HT1080 (cell line): ENCODE results near the gene CDK8. TPM values are rescaled to one million over a fixed set of nuclear protein-coding genes. Genes with fewer than 3 reads are reported as not detected.
"Not testable (repeated sequence)": the region's sequence is repeated elsewhere in the genome, so short reads cannot be mapped to it uniquely, and the experiment has no call there.

Source experiments
- DNase-seq: peaks from one replicate; pipeline ENCODE4 v3.0.0-alpha.2; 2015; ENCODE audit warnings: low read depth
- total RNA-seq: library from RNA; depleted of rRNA; stranded (reverse); fragments of >200 nt; shearing (Covaris generic); gene quantifications from 2 replicates; pipeline ENCODE4 v1.2.3, GENCODE V29; 2014

Gene CDK8
- total RNA-seq, 1 experiment from 2014 or later, result 22.8 TPM

GRCh38 chr13:26310470-26310869, 56.5 kb downstream of the CDK8 start:
- no peak for DNase-seq

- not testable (repeated sequence) for DNase-seq
Observed at GRCh38 chr13:26312019-26312418, 58.1 kb downstream of the CDK8 start.

DNA sequence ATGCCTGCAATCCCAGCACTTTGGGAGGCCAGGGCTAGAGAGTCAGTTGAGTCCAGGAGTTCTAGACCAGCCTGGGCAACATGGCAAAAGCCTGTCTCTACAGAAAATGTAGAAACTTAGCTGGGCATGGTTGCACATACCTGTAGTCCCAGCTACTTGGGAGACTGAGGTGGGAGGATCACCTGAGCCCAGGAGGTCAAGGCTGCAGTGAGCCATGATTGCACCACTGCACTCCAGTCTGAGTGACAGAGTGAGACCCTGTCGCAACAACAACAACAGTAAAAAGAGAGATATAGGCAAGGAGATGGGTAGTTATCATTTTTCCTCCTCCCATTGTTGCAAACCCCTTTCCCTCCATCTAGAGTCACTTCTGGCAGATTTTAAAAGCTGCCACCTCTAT, 62.2 kb downstream of the CDK8 start:
- not testable (repeated sequence) for DNase-seq

- DNase-seq, result no peak
Observed at GRCh38 chr13:26320766-26321165, 66.8 kb downstream of the CDK8 start.

DNA sequence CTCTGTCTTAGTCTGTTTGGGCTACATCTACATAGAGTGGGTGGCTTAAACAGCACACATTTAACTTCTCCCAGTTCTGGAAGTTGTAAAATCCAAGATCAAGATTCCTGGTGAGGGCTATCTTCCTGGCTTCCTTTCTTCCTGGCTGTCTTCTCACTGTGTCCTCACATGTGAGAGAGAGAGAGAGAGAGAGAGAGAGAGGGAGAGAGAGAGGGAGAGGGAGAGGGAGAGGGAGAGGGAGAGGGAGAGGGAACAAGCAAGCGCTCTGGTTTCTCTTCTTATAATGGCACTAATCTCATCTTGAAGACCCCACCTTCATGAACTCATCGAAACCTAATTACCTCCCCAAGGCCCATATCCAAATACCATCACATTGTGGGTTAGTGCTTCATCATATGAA, 69.2 kb downstream of the CDK8 start:
- DNase-seq, result no peak

DNA sequence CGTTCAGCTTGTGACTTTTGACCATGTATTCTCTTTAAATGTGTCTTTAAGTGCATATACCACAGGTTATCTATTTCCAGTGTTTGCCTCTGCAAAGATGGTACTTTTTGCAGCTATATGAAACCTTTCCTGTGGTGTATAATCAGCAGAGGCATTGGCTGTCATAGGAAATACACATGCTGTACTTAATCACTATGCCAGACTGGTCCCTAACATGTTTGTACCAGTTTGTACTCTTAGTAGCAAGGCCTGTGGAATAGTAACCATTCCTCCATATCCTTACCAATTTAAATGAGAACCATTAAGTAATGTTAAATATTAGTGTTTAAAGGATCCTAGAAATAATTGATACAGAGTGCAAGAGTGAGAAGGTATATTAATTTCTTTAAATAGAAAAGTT, 69.8 kb downstream of the CDK8 start:
- no peak for DNase-seq

DNA sequence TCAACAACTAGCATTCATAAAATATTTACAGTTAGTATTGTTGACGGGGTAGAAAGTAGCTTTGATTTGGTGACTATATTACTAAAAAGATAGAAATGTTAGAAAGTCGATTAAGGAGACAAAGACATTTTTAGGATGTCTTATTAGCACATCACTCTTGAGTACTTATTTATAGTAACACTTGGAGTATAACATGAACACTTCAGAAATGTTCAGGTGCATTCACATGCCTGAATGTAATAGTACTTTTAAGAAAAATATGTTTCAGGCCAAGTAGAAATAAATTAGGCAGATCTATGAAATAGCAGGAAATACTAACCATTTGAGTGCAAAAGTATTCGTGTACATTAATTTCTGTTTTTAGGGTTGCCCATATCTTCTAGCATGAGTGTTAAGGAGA, 70.4 kb downstream of the CDK8 start:
- no peak for DNase-seq

DNA sequence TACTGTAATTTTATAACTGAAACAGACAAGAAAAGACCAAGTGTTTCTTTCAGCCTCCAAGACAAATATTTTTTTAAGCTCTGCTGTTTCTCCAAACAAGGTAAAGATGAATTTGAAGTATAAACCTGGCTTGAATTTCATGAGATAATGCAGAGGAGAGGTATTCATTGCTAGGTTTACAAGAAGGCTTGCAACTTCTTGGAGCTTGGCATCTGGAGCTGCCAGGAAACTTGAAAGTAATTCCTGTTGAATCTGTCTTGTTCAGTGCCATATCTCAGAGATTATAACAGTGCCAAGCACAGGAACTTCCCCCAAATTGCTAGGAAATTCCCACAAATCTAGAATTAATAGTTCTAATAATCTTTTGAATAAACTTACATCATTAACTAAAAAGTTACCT, 70.9 kb downstream of the CDK8 start:
- DNase-seq, result no peak

GRCh38 chr13:26325876-26326275, 71.9 kb downstream of the CDK8 start:
- no peak for DNase-seq

- DNase-seq, result no peak
Observed at GRCh38 chr13:26326562-26326961, 72.6 kb downstream of the CDK8 start.

DNA sequence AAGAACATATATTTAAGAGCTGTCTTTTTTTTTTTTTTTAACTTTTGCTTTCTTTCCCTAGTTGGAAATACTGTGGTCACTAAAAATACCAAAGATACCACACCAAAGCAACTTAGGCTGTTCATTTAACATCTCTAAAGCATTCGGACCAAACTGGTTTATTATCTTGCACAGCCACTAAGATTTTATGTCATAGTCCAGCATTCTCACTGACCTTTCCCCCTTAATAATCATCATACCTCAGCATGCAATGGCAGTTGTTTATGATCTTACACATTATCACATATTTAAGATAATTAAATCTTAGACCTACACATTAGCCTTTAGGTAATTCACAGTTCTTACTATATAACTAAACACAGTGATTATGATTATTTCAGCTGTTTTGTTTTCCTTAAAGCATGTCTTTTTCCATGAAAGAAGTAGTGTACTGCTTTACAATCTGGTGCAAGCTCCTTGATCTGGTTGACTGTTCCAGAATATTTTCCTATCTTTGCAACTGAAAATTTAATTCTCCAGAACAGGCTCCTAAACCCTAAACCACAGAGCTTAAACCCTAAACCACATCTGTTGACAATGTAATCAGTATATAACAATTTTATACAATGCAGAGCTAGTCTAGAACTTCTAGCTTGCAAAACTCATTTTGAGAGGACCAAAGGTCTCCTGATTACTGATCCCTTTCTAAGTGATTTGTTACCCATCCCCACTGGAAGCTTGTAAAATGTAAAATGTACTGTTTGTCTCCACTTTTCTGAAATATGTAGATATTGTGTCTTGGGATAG, 74.2 kb downstream of the CDK8 start:
- DNase-seq, result no peak

- DNase-seq, result no peak
Observed at GRCh38 chr13:26335158-26335557, 81.2 kb downstream of the CDK8 start.

DNA sequence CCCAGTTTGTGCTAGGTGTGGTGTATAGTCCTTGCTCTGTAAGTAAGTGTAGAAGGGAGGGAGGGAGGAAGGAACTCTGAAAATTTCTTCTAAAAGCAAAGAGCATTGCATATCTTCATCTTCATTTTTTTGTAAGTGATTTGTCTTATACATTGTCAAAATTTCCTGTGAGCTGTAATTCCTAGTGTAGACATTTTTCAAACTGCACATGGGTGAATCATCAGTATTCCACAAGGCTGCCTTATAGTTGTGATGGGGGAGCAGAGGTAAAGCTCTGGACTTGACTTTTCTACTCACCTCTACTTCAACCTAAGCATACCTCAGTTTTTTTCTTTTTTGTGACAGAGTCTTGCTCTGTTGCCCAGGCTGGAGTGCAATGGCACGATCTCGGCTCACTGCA, 86.9 kb downstream of the CDK8 start:
- DNase-seq, result peak; percentile 4

DNA sequence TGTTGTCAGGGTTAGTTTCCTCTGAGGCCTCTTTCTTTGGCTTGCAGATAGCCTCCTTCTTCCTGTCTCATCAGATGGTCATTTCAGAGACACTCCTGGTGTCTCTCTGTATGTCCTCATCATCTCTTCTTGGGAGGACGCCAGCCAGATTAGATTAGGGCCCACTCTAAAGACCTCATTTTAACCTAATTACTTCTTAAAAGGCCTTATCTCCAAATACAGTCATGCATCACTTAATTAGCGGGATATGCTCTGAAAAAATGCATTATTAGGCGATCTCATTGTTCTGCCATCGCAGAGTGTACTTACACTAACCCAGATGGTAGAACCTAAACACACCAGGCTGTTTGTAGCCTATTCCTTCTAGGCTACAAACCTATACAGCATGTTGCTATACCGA, 89.0 kb downstream of the CDK8 start:
- DNase-seq, result no peak

DNA sequence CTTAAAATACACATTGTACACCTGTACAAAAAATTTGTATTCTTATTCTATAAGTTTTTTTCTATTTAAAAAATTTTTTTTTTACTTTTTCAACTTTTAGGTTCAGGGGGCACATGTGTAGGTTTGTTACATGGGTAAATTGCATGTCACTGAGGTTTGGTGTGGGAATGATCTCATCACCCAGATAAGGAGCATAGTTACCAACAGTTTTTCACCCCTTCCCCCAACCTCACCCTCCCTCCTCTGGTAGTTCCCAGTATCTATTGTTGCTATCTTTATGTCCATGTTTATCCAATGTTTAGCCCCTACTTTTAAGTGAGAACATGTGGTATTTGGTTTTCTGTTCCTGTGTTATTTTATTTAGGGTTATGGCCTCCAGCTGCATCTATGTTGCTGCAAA, 89.9 kb downstream of the CDK8 start:
- DNase-seq, result no peak

GRCh38 chr13:26344980-26345379, 91.1 kb downstream of the CDK8 start:
- DNase-seq, result no peak

GRCh38 chr13:26348966-26349365, 95.0 kb downstream of the CDK8 start:
- DNase-seq, result no peak

DNA sequence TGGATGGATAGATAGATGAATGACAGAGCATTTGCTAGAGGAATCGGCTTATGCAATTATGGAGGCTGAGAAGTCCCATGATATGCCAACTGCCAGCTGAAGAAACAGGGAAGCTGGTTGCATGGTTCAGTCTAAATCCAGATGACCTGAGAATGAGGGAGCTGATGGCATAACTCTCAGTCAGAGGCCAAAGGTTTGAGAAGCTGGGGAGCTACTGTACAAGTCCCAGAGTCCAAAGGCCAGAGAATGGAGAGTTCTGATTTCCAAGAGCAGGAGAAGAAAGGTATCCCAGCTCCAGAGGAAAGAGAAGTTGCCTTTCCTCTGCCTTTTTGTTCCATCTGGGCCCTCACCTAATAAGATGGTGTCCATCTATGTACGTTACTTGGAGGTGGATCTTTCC, 108.3 kb downstream of the CDK8 start:
- no peak for DNase-seq

DNA sequence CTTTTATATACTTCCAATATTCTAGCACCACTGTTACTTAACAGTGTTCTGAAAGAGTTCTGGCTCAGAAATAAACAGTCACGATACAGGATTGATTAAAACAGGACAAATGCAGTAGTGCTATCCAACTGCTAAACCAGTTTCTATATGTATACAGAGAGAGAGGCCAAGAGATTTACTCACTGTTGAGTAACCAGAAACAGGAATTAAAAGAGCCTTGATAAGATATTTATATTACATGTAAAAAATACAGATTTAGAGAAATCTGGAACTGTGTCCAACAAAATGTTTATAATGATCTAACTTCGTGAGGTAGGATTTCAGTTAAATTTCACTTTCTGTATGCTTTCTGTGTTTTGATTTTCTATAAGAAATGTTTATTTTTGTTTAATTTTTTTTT, 116.6 kb downstream of the CDK8 start:
- DNase-seq, result no peak

DNA sequence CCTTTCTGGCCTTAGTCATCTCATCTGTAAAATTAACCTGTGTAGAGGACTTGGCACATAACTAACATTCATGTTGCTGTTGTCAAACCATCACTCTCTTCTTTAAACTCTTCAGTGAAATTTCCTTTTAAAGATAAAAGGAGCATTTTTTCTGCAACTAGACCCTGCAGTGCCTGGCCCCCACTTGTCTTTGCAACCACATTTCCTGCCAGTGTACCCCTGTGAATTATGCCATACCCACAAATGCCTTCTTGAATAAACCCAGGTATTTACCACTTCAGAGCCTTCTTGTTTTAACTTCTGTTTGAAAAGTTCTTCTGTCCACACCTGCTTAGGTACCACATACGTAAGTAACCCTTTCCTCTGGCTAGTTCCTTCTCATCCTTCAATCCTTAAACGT, 118.8 kb downstream of the CDK8 start:
- no peak for DNase-seq

- DNase-seq, result no peak
Observed at GRCh38 chr13:26376430-26376829, 122.5 kb downstream of the CDK8 start.

GRCh38 chr13:26377038-26377437, 123.1 kb downstream of the CDK8 start:
- DNase-seq, result peak; percentile 15

DNA sequence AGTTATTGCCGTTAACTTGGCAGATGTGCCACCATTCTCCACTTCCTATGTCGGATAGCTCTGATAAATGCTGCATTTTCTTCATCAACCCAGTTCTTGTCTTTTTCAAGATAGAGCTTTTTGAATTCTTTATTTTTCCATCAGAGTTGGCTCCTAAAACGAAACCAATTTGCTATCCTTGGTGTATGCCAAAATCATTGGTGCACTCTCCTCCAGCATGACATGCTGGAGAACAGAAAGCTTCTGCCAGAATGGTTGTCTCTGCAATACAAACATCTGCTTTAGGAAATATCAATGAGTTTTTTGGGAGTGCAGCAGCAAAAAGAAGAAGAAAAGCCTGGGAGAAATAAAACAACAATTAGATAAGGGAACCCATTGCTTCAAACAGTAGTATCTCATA, 124.2 kb downstream of the CDK8 start:
- no peak for DNase-seq

DNA sequence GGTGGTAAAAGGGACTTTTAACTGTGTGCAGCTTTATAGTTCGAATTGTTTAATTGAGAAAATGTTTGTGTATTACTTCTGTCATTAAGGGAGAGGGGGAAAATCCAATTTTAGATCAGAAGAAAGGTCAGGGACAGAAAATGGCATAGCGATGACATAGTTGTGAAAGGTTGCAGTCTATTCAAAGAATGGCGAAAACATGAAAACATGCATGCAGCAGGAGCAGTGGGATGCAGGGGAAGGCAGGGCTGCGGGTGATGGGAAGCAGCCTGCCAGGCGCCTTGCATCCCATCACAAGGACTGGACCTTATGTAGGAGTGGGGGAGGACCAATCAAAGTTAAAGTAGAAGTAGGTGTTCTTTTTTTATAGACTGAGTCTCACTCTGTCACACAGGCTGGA, 125.9 kb downstream of the CDK8 start:
- no peak for DNase-seq
